Measurements from ENCODE around the gene MAP1S.
A peak's percentile ranks its signal among the peaks of the same experiment; 100 is the strongest.

The MAP1S gene

DNA sequence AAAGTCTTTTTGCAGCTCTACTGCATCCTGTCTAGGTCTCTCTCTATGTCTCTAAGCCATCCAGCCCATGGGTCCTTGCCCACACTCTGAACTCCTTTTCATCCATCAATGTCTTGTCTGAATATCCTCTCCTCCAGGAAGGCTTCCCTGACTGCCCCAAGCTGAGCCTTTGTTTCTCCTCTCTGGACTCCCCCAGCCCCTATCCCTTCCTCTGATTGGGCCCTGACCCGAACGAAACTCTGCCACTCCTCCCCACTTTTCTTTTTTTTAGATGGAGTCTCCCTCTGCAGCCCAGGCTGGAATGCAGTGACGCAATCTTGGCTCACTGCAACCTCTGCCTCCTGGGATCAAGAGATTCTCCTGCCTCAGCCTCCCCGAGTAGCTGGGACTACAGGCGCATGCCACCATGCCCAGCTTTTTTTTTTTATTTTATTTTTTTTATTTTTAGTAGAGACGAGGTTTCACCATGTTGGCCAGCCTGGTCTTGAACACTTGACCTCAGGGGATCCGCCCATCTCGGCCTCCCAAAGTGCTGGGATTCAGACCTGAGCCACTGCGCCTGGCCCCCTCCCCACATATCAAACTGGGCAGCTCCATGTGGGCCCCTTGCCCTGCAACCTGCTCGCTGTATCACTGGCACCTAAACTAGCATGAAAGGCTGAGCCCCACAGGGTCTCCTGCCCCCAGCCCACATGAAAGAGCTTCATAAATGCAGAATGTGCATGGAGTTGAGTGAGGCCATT, 30.3 kb upstream of the MAP1S start:
- no peak for DNase-seq (ENCODE audit: low spot score)

DNA sequence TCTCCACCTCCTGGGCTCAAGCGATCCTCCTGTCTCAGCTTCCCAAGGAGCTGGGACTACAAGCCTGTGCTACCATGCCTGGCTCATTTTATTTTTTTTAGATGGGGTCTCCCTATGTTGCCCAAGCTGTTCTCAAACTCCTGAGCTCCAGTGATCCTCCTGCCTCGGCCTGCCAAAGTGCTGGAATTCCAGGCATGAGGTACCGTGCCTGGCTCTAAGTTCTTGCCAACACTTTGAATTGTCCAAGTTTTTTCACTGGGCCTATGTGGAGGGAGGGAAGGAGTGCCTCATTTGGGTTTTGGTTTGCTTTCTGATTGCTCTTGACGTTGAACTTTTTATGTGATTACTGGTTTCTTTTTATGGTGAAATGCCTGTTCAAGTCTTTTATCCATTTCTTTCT, 26.7 kb upstream of the MAP1S start:
- no peak for DNase-seq (ENCODE audit: low spot score)

DNA sequence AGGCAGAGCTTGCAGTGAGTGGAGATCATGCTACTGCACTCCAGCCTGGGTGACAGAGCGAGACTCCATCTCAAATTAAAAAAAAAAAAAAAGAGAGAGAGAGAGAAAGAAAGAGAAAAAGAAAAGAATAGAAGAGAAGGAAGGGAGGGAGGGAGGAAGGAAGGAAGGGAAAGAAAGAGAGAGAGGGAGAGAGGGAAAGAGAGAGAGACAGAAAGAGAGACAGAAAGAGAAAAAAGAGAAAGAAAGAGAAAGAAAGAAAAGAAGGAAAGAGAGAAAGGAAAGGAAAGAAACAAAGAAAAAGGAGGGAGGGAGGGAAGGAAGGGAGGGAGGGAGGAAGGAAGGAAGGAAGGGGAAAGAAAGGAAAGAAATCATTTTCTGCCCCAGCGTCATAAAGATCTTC, 24.1 kb upstream of the MAP1S start:
- no peak for DNase-seq (ENCODE audit: low spot score)

DNA sequence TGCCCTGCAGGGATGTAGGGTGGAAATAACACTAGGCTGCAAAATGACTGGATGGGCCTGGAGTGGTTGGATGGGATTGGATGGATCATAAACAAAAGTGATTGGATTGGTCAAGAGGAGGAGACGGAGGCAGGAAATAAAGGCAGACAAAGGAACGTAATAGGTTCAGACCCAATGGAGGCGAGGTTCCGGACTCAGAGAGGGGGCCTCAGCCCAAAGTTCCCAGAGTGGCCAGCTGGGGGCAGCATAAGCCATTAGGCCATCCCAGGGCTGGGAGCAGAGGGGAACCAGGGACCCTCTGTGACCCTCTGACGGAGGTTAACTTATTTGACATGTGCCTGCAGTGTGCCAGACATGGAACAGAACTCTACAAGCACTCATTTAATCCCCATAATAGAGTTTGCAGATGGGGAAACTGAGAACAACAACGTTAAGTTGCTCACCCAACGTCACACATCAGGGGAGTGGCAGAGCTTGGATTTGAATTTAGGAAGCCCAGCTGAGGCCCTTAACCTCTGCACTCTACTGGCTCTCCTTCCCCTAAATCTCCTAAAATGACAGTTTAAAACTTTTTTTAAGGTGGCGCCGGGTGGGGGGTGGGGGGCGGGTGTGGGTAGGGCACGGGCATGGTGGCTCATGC, 15.3 kb upstream of the MAP1S start:
- peak; percentile 40 for DNase-seq (ENCODE audit: low spot score)

DNA sequence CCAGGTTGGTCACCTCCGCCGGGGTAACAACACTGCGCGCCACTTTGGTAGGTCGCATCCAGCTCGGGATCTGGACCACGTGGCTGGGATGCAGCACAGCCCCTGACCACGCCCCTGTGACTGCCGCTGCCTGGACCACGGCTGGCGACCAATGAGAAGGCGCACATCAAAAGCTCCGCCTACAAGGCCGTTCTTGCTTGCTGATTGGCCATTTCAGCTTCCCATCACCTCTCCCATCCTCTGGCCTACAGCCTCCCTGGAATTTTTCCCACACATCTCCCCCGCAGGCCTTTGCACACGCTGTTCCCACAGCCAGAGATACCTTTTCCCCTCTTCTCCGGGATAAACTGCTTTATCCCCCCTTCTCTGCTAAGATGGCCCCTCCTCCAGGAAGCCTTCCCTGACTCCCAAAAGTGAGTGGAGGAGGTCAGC, 12.5 kb upstream of the MAP1S start:
- DNase-seq (ENCODE audit: low spot score): peak; percentile 37

DNA sequence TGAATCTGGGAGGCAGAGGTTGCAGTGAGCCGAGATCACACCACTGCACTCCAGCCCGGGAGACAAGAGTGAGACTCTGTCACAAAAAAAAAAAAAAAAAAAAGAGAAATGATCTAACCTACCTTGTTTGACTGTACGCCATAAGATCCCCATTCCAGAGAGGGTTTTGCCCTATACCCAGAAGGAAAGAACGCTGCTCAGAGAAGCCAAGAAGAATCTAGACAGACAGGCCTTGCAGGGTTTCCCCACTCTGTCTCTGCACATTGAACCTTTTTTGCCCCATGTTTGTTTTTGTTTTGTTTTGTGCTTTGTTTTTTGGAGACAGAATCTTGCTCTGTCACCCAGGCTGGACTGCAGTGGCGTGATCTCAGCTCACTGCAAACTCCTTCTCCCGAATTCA, 7.4 kb upstream of the MAP1S start:
- DNase-seq (ENCODE audit: low spot score): no peak

DNA sequence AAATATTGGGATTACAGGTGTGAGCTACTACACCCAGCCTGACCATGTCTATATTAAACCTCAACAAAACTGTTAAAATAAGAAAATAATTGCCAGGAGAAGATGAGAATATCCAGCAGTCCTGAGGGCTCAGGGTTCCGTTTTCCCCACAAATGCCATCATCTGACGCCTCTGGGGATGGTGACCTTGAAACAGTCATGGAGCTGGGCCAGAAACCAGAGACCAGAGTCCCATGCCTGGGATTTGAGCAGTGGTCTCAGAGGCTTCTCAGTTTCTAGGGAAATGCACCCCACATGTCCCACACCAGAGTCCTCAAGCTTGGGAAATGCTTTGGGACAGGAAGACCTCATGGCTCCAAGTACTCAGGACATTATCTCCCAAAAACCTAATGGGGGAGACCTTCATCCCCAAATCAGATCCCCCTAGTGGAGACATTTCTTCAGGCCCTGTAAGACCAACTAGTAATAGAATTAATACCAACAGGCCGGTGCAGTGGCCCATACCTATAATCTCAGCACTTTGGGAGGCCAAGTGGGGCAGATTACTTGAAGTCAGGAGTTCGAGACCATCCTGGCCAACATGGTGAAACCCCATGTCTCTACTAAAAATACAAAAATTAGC, 2.9 kb upstream of the MAP1S start:
- DNase-seq (ENCODE audit: low spot score): no peak

DNA sequence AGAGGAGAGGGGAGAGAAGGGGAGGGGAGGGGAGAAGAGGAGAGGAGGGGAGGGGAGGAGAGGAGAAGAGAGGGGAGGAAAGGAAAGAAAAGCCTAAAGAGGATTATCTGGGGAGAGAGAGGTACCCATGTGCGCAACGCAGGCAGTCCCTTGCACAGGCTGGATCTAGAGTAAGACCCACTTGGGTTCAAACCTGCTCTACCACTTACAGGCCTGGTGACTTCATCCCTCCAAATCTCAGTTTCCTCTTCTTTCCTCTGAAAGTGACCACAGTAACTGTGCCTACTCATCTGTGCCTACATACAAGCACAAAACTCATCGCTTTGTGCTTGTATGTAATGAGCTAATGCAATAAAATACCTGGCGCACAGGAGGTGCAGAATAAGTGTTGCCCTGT, 732 bp upstream of the MAP1S start:
- DNase-seq (ENCODE audit: low spot score): no peak

DNA sequence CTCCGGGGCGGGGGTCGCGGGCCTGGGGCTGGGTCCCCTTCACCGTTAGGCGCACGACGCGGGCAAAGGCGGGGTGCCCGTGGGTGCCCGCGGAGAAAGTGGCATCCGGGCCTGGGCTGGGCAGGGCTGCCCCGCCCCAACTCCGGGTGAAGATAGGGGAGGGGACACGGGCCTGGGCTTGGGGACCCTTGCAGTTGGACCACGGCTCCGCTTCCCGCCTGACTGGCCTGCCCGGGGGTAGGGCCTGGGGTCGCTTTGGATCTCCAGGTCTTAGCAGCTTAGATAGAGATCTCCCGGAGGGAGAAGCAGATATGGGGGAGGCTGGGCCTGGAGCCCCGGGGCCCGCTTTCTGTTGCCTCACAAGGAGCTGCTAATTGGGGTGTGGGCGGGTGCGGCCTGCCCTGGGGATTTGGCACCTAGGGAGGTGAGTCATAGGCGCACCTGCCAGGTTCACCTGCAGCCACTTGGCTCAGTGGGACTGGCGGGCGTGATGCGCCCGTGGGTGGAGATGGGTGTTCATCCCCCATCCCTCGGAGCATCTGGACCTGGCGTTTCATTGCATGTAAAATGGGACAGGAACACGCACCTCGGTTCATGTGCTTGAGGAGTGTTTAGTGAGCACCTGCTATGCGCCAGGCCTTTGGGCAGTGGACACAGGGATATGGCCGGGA, 585 bp downstream of the MAP1S start:
- no peak for DNase-seq (ENCODE audit: low spot score)

DNA sequence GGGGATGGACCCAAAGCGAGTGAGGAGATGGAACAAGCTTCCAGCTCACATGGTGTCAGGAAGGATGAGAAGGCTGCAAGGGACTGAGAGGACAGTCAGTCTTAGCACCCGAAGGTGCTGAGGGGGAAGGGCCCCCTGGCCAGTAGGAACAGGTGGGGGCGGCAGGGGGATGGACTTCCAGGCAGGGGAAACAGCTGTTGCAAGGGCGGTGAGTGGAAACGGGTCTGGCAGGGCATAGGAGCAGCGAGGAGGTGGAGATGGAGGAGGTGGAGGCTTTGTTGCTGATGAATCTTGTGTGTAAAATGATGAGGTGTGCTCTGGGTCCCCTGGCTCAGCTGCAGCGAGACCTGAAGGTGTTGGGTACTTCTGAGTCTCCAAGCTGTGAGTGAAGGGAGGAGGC, 1.2 kb downstream of the MAP1S start:
- no peak for DNase-seq (ENCODE audit: low spot score)

DNA sequence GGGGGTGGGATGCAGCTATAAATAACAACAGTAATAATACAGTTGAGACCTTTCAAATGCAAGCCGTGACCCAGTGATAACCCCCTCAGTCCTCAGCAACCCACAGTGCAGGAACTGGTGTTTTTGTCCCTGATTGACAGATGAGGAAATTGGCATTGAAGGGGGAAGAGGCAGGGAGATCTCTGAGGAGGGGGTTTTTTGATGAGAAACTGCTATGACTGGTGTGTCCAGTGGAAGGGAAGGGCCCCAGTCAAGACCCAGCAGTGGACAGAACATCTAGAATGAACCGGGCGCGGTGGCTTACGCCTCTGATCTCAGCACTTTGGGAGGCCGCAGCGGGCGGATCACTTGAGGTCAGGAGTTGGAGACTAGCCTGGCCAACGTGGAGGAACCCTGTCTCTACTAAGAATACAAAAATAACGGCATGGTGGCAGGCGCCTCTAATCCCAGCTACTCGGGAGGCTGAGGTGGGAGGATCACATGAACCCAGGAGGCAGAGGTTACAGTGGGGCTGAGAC, 1.9 kb downstream of the MAP1S start:
- DNase-seq (ENCODE audit: low spot score): no peak

DNA sequence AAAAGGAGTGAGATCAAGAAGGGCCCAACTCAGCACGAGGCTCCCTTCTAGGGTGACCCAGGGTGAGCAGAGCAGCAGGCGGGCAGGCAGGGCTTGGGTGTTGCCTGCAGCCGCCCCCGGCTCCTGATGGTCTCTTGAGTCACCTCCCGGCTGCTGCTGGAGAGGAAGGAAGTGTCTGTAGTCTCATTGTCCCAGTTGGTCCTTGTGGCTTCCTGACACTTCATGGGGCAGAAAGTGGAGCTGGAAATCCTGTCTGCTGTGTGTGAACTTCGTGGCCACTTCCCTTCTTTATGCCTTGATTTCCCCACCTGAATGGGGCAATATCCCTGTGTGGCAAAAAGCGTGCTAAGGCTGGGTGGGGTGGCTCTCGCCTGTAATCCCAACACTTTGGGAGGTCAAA, 2.5 kb downstream of the MAP1S start:
- peak; percentile 31 for DNase-seq (ENCODE audit: low spot score)

DNA sequence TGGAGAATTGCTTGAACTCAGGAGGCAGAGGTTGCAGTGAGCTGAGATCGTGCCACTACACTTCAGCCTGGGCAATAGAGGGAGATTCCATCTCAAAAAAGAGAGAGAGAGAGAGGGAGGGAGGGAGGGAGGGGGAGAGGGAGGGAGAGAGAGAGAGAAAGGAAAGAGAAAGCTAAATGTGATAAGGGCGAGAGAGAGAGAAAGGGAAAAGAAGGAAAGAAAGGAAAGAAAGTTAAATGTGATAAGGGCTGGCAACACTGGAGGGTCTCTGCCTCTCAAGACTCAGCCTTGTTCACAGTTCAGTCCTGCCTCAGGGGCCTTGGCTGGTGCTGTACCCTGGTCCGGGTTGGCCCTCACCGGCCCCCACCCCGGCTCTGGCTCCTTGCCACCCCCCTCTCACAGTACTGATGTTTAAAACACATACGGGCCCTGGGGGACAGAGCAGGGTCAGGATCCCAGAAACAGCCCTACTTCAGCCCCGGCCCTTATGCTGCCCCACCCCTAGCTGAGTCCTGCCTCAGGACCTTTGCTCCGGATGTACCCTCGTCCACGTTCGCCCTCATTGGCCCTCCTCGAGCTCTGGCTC, 3.5 kb downstream of the MAP1S start:
- DNase-seq (ENCODE audit: low spot score): no peak

DNA sequence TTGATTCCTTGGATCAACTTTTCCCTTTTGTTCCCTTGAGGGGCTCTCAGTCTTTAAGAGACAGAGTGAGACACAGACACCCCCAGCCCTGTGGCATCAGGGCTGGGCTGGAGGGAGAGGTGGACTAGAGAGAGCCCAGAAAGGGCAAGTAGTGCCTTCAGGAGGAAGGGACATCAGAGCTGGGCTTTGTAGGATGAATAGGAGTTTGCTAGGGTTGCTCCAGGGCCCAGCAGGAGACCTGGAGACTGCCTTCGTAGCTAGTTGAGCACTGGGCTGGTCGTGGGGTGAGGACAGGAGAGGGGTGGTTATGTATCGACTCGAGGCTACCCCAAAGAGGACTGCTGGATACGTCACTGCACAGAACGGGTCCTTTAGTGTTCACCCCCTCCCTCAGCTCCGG, 5.4 kb downstream of the MAP1S start:
- no peak for DNase-seq (ENCODE audit: low spot score)

DNA sequence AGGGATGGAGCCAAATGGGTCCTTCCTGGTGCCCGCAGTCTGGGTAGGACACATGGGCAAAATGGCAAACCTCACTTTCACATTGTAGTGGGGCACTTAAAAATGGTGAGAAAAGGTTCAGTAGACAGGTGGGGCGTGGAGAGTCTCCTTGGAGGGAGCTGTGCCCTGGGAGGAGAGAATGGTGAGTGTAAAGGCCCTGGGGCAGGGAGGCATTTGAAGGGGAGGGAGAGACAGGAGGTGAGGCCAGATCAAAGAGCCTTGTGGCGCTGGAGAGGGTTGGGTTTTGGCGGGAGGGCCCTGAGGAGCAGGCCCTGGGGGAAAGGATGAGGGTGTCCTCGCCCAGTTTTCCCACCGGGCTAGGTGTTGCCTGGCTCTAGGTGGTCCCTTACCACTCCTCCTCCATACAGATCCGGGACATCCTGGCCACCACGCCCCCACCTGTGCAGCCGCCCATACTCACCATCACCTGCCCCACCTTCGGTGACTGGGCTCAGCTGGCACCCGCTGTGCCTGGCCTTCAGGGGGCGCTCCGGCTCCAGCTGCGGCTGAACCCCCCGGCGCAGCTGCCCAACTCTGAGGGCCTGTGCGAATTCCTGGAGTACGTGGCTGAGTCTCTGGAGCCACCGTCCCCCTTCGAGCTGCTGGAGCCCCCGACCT, 6.3 kb downstream of the MAP1S start:
- DNase-seq (ENCODE audit: low spot score): no peak

DNA sequence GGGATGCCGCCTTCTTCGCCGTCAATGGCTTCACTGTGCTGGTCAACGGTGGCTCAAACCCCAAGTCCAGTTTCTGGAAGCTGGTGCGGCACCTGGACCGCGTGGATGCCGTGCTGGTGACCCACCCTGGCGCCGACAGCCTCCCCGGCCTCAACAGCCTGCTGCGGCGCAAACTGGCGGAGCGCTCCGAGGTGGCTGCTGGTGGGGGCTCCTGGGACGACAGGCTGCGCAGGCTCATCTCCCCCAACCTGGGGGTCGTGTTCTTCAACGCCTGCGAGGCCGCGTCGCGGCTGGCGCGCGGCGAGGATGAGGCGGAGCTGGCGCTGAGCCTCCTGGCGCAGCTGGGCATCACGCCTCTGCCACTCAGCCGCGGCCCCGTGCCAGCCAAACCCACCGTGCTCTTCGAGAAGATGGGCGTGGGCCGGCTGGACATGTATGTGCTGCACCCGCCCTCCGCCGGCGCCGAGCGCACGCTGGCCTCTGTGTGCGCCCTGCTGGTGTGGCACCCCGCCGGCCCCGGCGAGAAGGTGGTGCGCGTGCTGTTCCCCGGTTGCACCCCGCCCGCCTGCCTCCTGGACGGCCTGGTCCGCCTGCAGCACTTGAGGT, 7.0 kb downstream of the MAP1S start:
- DNase-seq (ENCODE audit: low spot score): no peak

DNA sequence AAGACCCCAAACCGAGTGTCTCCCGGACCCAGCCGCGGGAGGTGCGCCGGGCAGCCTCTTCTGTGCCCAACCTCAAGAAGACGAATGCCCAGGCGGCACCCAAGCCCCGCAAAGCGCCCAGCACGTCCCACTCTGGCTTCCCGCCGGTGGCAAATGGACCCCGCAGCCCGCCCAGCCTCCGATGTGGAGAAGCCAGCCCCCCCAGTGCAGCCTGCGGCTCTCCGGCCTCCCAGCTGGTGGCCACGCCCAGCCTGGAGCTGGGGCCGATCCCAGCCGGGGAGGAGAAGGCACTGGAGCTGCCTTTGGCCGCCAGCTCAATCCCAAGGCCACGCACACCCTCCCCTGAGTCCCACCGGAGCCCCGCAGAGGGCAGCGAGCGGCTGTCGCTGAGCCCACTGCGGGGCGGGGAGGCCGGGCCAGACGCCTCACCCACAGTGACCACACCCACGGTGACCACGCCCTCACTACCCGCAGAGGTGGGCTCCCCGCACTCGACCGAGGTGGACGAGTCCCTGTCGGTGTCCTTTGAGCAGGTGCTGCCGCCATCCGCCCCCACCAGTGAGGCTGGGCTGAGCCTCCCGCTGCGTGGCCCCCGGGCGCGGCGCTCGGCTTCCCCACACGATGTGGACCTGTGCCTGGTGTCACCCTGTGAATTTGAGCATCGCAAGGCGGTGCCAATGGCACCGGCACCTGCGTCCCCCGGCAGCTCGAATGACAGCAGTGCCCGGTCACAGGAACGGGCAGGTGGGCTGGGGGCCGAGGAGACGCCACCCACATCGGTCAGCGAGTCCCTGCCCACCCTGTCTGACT, 7.9 kb downstream of the MAP1S start:
- no peak for DNase-seq (ENCODE audit: low spot score)

DNA sequence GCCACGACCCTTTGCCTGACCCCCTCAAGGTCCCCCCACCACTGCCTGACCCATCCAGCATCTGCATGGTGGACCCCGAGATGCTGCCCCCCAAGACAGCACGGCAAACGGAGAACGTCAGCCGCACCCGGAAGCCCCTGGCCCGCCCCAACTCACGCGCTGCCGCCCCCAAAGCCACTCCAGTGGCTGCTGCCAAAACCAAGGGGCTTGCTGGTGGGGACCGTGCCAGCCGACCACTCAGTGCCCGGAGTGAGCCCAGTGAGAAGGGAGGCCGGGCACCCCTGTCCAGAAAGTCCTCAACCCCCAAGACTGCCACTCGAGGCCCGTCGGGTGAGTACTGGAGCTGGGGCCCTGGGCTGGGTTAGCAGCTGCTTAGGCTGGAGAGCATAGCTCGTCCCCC, 8.6 kb downstream of the MAP1S start:
- no peak for DNase-seq (ENCODE audit: low spot score)

DNA sequence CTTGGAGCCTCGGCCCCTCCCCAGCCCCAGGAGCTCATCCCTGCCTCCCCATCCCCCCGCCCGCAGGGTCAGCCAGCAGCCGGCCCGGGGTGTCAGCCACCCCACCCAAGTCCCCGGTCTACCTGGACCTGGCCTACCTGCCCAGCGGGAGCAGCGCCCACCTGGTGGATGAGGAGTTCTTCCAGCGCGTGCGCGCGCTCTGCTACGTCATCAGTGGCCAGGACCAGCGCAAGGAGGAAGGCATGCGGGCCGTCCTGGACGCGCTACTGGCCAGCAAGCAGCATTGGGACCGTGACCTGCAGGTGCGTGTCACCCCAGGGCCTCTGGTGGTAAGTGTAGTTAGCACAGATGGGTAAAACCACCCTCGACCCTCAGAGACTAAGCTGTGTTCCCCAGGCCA, 13.8 kb downstream of the MAP1S start:
- DNase-seq (ENCODE audit: low spot score): no peak

DNA sequence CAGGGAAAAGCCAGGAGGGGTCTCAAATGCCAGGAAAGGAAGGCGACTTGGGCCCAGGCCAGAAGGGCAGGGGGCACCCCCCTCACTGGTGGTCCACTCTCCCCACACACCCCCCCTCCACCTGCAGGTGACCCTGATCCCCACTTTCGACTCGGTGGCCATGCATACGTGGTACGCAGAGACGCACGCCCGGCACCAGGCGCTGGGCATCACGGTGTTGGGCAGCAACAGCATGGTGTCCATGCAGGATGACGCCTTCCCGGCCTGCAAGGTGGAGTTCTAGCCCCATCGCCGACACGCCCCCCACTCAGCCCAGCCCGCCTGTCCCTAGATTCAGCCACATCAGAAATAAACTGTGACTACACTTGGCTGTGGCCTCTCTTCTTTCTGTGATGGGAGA, 14.9 kb downstream of the MAP1S start:
- no peak for DNase-seq (ENCODE audit: low spot score)

DNA sequence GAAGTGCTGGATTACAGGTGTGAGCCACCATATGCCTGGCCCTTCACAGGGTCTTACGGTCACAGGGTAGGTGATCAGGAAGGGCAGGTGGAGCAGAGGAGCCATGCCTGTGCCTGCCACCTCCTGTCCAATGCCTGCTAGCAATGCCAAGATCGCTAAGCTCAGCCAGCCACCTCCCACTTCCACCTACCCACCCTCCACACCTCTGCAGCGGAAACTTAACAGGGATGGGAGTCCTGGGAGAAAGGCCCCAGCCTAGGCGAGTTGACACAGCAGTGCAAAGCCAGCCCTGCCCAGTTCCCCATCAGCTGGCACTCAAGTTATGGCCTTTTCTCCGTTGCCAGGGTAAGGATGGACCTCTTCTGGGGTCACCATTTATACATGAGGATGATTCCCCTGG, 16.1 kb downstream of the MAP1S start:
- DNase-seq (ENCODE audit: low spot score): no peak
